Hepatocyte (in vitro differentiated cells): ENCODE results near the gene ANO3.

ENCODE experiments used
- CTCF ChIP-seq: fragments of 200-600 bp; sonication (generic); IDR thresholded peaks from 2 replicates; pipeline ENCODE4 v1.5.1; 2016; ENCODE audit warnings: antibody characterized with exemption, mild to moderate bottlenecking; ENCODE audit not compliant: poor library complexity
- EZH2 ChIP-seq: fragments of 200-600 bp; sonication (generic); IDR thresholded peaks from 2 replicates; pipeline ENCODE4 v1.6.1; 2016; ENCODE audit warnings: antibody characterized with exemption, mild to moderate bottlenecking, borderline replicate concordance

DNA sequence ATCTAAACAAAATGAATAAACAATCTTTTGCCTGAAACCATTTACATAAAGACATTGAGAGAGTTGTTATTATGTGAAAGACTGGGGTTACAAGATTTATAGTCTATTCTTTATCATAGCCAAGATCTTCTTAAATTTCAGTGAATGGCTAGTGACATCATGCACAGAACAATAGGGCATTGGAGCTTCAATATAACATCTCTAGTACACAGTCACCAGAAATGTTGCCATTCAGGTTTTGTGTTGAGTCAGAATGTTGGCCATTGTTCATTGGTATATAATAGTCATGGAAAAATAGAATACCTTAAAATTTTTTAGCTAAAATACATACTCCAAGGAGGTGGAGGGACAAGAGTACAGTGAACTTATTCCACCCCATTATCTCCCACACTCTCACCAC is 345.6 kb downstream of the ANO3 start:
- TF ChIP-seq CTCF = no peak
- TF ChIP-seq EZH2 = no peak
